GM23338 (cell line): Measurements from ENCODE around the gene GRN.

Experiments used
- CREB1 ChIP-seq: fragments of 250-450 bp; sonication (Bioruptor Pico); IDR thresholded peaks from 2 replicates; pipeline ENCODE4 v1.5.0; 2020; ENCODE audit warnings: low read depth, mild to moderate bottlenecking, moderate library complexity
- CTCF ChIP-seq, 2 experiments: fragments of 200-600 bp in 1 of 2; sonication (generic) in 1 of 2; conservative IDR thresholded peaks; 2 replicates each; pipeline versions ENCODE4 v1.5.1 to v1.6.1; 2016 to 2017; ENCODE audit warnings: antibody characterized with exemption in 2 of 2, low read depth in 2 of 2, mild to moderate bottlenecking in 2 of 2, moderate library complexity in 1 of 2
- ETS1 ChIP-seq: IDR thresholded peaks from 2 replicates; pipeline ENCODE4 v1.6.1; 2016; ENCODE audit warnings: antibody characterized with exemption
- EZH2 ChIP-seq: fragments of 200-600 bp; sonication (generic); IDR thresholded peaks from one replicate; pipeline ENCODE4 v1.8.0; 2017; ENCODE audit warnings: antibody characterized with exemption, mild to moderate bottlenecking, low read depth; ENCODE audit not compliant: unreplicated experiment
- EZH2phosphoT487 ChIP-seq: fragments of 200-600 bp; sonication (generic); IDR thresholded peaks from one replicate; pipeline ENCODE4 v1.8.1; 2018; ENCODE audit warnings: antibody characterized with exemption; ENCODE audit not compliant: unreplicated experiment
- JUNB ChIP-seq: IDR thresholded peaks from one replicate; pipeline ENCODE4 v1.6.1; 2016; ENCODE audit warnings: antibody characterized with exemption; ENCODE audit not compliant: unreplicated experiment
- POLR2AphosphoS5 ChIP-seq: IDR thresholded peaks from 2 replicates; pipeline ENCODE4 v1.6.1; 2016; ENCODE audit warnings: antibody characterized with exemption, low read depth
- REST ChIP-seq: IDR thresholded peaks from one replicate; pipeline ENCODE4 v1.6.1; 2018; ENCODE audit warnings: antibody characterized with exemption; ENCODE audit not compliant: unreplicated experiment
- STAT1 ChIP-seq: IDR thresholded peaks from one replicate; pipeline ENCODE4 v1.6.1; 2016; ENCODE audit warnings: antibody characterized with exemption; ENCODE audit not compliant: unreplicated experiment
- ZNF114 ChIP-seq: fragments of 250-450 bp; sonication (Bioruptor Pico); IDR thresholded peaks from 2 replicates; pipeline ENCODE4 v1.5.0; 2020; ENCODE audit warnings: mild to moderate bottlenecking, moderate library complexity
- ZNF331 ChIP-seq: fragments of 250-450 bp; sonication (Bioruptor Pico); IDR thresholded peaks from 2 replicates; pipeline ENCODE4 v1.5.0; 2020; ENCODE audit warnings: low read depth, mild to moderate bottlenecking, moderate library complexity

DNA sequence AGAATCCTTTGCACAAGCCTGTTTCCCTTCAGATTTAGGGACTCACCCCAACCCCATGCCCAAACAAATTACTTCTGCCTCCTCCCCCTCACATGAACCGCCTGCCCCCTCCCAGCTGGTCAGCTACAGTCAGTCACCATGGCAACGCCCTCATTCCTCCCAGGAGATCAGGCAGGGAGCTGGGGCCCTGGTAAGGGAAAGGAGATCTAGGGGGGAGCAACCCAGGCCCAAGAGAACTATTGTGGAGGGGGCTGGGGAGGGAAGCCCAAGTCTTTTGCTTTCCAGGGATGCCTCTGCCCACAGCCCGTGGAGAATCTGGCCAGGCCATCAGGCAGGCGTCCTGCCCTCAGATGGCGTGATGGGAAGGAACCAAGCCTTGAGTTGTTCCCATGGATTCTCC is 15.7 kb downstream of the GRN start:
- TF ChIP-seq EZH2phosphoT487: no peak
- no peak for TF ChIP-seq EZH2
- no peak for TF ChIP-seq POLR2AphosphoS5
- TF ChIP-seq CTCF (conservative IDR thresholded peaks at IDR 0.05; ENCODE audit: low read depth in 2 of 2): no peak
- TF ChIP-seq REST: no peak
- TF ChIP-seq CREB1 (CRISPR knock-in tag): no peak
- no peak for TF ChIP-seq ZNF331 (CRISPR knock-in tag)
- TF ChIP-seq JUNB: no peak
- no peak for TF ChIP-seq ETS1
- no peak for TF ChIP-seq ZNF114 (CRISPR knock-in tag)
- TF ChIP-seq STAT1: no peak
